ENCODE results near the gene NTNG2.

GRCh38 chr9:132147839-132148238 is 14.0 kb upstream of the NTNG2 start:
- TF ChIP-seq, protein P1, sequence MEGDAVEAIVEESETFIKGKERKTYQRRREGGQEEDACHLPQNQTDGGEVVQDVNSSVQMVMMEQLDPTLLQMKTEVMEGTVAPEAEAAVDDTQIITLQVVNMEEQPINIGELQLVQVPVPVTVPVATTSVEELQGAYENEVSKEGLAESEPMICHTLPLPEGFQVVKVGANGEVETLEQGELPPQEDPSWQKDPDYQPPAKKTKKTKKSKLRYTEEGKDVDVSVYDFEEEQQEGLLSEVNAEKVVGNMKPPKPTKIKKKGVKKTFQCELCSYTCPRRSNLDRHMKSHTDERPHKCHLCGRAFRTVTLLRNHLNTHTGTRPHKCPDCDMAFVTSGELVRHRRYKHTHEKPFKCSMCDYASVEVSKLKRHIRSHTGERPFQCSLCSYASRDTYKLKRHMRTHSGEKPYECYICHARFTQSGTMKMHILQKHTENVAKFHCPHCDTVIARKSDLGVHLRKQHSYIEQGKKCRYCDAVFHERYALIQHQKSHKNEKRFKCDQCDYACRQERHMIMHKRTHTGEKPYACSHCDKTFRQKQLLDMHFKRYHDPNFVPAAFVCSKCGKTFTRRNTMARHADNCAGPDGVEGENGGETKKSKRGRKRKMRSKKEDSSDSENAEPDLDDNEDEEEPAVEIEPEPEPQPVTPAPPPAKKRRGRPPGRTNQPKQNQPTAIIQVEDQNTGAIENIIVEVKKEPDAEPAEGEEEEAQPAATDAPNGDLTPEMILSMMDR (IDR thresholded peaks at IDR 0.05; ENCODE audit: insufficient read depth, low read length, poor library complexity, severe bottlenecking), result no peak
- no peak for TF ChIP-seq EZH2phosphoT487 (conservative IDR thresholded peaks at IDR 0.05; ENCODE audit: low read length)

Measured in SU-DHL-6 (cell line).